ENCODE measurements around the gene SAFB2.

DNA sequence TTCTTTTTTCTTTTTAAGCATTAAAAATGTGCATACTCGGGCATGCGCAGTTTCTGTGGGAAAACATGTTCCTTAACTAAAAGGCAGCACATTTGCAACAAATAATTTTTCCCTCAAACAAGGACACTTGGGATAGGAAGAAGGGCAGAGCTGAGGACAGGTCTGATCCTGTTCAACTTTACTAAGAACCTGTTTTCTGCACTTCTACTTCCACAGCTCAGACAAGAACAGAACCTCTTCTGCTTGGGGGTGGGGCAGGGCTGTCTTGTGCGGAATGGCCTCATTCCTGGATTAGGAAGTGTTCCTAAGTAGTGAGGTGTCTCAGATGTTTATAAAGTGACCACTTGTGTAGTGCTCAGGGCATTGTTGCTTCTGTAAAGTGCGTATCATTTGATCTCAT lies 18.6 kb upstream of the SAFB2 start:
- TF ChIP-seq, protein P1, sequence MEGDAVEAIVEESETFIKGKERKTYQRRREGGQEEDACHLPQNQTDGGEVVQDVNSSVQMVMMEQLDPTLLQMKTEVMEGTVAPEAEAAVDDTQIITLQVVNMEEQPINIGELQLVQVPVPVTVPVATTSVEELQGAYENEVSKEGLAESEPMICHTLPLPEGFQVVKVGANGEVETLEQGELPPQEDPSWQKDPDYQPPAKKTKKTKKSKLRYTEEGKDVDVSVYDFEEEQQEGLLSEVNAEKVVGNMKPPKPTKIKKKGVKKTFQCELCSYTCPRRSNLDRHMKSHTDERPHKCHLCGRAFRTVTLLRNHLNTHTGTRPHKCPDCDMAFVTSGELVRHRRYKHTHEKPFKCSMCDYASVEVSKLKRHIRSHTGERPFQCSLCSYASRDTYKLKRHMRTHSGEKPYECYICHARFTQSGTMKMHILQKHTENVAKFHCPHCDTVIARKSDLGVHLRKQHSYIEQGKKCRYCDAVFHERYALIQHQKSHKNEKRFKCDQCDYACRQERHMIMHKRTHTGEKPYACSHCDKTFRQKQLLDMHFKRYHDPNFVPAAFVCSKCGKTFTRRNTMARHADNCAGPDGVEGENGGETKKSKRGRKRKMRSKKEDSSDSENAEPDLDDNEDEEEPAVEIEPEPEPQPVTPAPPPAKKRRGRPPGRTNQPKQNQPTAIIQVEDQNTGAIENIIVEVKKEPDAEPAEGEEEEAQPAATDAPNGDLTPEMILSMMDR (IDR thresholded peaks at IDR 0.05): no peak
- TF ChIP-seq EZH2 (IDR thresholded peaks at IDR 0.05; ENCODE audit: borderline replicate concordance, insufficient read depth, low read depth, low read length, poor library complexity, severe bottlenecking): no peak

Measured in B cell (primary cell).